Measurements from ENCODE around the gene CD4.

CD4 gene

DNA sequence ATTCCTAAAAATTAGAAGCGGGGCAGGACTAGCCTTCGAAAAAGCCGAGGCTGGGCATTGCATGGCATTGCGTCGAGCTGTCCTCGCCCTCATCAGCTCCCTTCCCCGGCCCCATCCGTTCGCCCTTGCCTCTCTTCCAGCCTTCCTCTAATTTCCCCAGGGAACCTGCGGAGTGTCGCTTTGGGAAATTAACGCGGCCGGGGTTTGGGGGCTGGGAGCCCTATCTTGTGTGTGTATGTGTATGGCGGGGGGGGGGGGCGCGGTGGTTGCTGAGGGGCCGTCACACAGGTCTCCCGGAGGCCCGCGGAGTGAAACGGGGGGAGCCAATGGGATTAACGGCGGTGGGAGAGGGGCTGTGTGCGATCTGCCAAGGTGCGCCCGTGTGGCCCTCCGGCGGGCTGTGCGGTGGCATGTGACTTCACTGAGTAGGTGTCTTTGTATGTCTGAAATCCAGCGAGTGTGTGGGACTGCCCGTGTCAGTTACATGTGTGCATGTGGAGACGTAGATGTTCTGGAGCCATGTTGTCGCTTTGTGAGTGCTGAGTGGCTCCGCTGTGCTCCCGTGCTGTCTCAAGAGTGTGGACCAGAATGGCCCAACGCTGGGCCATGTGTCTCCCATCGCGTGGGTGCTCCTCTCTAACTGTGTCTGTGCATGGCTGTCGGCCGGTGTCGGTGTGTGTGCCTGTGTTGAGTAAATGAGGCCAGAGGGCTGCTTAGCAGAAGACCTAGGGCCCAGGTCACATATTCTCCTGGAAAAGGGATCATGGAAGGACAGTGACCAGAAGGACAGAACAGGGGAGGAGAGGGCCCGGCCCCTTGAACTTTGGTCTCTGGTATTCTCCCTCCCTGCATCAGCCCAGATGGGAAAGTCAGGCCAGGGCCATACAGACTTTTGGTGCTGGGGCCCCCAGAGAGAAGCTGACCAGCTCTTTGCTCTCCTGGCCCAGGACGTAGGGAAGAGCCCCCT is 21.7 kb upstream of the CD4 start:
- Mint-ChIP-seq H3K4me3 (peak overlapping the region; percentile 93 to 99 (median 96)), H3K27me3 (ENCODE audit: low read depth) (peaks cover 4% of the 10 kb centered on the region), H3K4me1 (peaks cover 55% of the 10 kb centered on the region), H3K36me3 (ENCODE audit: low read depth) (peaks cover 33% of the 10 kb centered on the region), H3K9me3 (no peaks in the 10 kb centered on the region), H3K27ac (peak overlapping the region; percentile 80 to 97 (median 97))
- no peak for TF ChIP-seq CTCF (IDR thresholded peaks at IDR 0.05; ENCODE audit: unreplicated experiment in 3 of 3)

DNA sequence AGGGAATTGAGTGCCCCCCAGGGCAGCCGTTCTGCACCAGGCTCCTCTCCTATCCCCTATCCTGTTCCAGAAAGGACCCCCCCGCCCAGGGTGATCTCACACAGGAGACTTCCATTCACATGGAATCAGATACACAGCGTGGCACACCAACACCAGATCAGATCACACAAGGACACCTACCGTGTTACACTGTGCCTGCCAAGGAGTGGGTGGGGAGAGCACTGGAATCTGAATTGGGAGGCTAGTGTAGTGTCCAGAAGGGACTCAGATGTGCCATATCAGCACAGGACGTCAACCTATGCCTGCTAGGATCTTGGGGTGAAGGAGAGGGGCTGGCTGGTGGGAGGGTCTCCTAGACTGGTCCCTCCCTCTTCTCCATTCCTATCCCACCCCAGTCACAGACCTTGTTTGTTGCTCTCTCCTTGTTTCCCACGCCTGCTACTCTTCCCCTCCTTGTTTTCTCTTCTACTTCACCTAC is 20.9 kb upstream of the CD4 start:
- peaks cover 50% of the 10 kb centered on the region for H3K4me1 Mint-ChIP-seq
- H3K27ac Mint-ChIP-seq: peak overlapping the region; percentile 56 to 97 (median 80)
- no peak for TF ChIP-seq CTCF (IDR thresholded peaks at IDR 0.05; ENCODE audit: unreplicated experiment in 3 of 3)
- peaks cover 33% of the 10 kb centered on the region for H3K36me3 Mint-ChIP-seq (ENCODE audit: low read depth)
- no peaks in the 10 kb centered on the region for H3K9me3 Mint-ChIP-seq
- H3K4me3 Mint-ChIP-seq: peak overlapping the region; percentile 93 to 99 (median 96)
- H3K27me3 Mint-ChIP-seq (ENCODE audit: low read depth): peaks cover 4% of the 10 kb centered on the region

- Mint-ChIP-seq H3K9me3 (no peaks in the 10 kb centered on the region), H3K27ac (peak overlapping the region; percentile 56 to 97 (median 80)), H3K4me3 (peak overlapping the region; percentile 93 to 99 (median 96)), H3K4me1 (peaks cover 45% of the 10 kb centered on the region), H3K36me3 (ENCODE audit: low read depth) (peaks cover 33% of the 10 kb centered on the region), H3K27me3 (ENCODE audit: low read depth) (peaks cover 4% of the 10 kb centered on the region)
- TF ChIP-seq CTCF (IDR thresholded peaks at IDR 0.05; ENCODE audit: unreplicated experiment in 3 of 3): no peak
Measured at GRCh38 chr12:6768990-6769389, 20.3 kb upstream of the CD4 start.

DNA sequence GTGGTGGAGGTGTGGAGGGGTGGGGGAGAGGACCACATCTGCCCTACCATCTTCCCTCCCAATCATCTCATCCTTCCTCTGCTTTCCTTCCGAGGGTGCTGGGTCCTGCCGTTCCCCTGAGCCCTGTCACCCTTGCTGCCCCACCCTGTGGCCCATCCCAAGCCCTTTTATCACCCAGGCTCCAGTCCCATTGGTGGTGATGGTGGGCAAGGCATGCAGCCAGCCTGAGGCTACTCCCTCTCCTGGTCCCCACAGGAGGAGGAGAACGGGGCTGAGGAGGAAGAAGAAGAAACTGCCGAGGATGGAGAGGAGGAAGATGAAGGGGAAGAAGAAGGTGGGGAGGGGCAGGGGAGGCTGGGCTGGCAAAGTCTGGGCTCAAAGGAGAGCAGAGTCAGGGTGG is 19.7 kb upstream of the CD4 start:
- TF ChIP-seq CTCF (IDR thresholded peaks at IDR 0.05; ENCODE audit: unreplicated experiment in 3 of 3): no peak
- H3K4me1 Mint-ChIP-seq: peaks cover 40% of the 10 kb centered on the region
- no peaks in the 10 kb centered on the region for H3K9me3 Mint-ChIP-seq
- H3K36me3 Mint-ChIP-seq (ENCODE audit: low read depth): peaks cover 35% of the 10 kb centered on the region
- H3K4me3 Mint-ChIP-seq: peak overlapping the region; percentile 22 to 38 (median 26)
- no peak overlapping the region for H3K27ac Mint-ChIP-seq
- peaks cover 11% of the 10 kb centered on the region for H3K27me3 Mint-ChIP-seq (ENCODE audit: low read depth)

DNA sequence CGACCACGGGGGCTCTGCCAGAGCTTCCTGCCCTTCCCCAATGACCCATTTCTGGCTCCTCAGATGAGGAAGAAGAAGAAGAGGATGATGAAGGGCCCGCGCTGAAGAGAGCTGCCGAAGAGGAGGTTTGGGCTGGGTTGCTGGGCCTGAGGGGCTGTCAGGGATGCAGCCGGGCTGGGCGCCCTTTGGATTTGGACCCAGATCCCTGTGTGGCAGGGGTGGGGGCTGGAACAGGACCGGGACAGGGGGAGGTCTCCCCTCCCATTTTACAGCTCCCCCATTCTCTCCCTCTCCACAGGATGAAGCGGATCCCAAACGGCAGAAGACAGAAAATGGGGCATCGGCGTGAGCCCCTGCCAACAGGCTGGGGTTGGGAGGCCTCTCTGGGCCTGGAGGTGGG is 19.2 kb upstream of the CD4 start:
- peaks cover 39% of the 10 kb centered on the region for H3K36me3 Mint-ChIP-seq (ENCODE audit: low read depth)
- peaks cover 15% of the 10 kb centered on the region for H3K27me3 Mint-ChIP-seq (ENCODE audit: low read depth)
- H3K27ac Mint-ChIP-seq: no peak overlapping the region
- no peaks in the 10 kb centered on the region for H3K9me3 Mint-ChIP-seq
- no peak for TF ChIP-seq CTCF (IDR thresholded peaks at IDR 0.05; ENCODE audit: unreplicated experiment in 3 of 3)
- peaks cover 40% of the 10 kb centered on the region for H3K4me1 Mint-ChIP-seq
- H3K4me3 Mint-ChIP-seq: peak overlapping the region; percentile 22 to 38 (median 26)
